ENCODE data around the gene CDHR3.
"Not testable (repeated sequence)": the region's sequence is repeated elsewhere in the genome, so short reads cannot be mapped to it uniquely, and the experiment has no call there.

Gene CDHR3, protein sequence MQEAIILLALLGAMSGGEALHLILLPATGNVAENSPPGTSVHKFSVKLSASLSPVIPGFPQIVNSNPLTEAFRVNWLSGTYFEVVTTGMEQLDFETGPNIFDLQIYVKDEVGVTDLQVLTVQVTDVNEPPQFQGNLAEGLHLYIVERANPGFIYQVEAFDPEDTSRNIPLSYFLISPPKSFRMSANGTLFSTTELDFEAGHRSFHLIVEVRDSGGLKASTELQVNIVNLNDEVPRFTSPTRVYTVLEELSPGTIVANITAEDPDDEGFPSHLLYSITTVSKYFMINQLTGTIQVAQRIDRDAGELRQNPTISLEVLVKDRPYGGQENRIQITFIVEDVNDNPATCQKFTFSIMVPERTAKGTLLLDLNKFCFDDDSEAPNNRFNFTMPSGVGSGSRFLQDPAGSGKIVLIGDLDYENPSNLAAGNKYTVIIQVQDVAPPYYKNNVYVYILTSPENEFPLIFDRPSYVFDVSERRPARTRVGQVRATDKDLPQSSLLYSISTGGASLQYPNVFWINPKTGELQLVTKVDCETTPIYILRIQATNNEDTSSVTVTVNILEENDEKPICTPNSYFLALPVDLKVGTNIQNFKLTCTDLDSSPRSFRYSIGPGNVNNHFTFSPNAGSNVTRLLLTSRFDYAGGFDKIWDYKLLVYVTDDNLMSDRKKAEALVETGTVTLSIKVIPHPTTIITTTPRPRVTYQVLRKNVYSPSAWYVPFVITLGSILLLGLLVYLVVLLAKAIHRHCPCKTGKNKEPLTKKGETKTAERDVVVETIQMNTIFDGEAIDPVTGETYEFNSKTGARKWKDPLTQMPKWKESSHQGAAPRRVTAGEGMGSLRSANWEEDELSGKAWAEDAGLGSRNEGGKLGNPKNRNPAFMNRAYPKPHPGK

DNA sequence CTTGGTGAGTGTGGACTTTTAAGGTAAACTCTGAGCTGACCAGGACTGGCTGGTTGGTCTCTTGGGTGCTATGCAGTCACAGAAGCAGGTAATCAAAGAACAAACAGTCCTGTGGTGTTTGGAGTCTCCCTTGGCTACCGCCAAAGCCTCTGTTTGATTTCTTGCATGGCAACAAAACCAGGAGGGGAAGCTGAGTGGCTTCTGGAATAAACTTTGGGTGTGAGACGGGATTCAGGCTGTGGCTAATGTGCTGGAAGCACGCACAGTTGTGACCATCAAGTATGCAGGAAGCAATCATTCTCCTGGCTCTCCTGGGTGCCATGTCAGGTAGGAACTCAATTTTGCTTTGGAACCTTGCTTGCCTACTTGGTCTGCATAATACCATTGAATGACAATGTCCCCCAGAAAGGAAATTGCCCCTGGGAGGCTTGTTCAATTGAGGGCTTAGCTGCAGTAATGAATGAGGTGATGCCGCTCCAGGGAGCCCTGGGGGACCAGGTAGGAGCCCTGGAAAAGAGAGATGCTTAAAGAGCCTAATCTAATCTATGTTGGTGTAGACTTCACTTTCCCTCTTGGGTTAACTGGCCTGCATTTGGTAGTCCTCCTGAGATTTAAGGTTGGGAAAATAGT lies at the start of gene CDHR3:
TSS of gene CDHR3 (plus strand) at position 227 of the 630 bp plus-strand sequence. CDS start at position 282, 55 bp downstream.
- DNase-seq: no peak

DNA sequence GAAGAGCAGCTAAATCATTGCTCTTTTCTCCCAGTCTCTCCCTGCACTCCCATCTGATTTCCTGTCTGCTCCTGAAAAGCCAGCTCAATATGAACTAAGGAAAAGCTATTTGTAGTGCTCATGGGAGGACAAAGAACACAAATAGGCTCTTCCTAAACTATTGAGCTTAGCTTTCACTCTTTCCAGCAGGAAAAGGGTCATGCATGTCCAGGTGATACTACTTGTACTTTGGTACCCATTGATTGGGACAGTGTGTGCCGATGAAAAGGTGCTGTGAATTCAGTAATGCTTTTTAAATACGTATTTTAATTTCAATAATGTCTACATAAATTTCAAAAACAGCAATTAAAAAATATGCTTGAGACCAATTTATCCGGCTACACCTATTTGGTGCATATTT lies 49.1 kb upstream of the CDHR3 start:
- no peak for DNase-seq

DNA sequence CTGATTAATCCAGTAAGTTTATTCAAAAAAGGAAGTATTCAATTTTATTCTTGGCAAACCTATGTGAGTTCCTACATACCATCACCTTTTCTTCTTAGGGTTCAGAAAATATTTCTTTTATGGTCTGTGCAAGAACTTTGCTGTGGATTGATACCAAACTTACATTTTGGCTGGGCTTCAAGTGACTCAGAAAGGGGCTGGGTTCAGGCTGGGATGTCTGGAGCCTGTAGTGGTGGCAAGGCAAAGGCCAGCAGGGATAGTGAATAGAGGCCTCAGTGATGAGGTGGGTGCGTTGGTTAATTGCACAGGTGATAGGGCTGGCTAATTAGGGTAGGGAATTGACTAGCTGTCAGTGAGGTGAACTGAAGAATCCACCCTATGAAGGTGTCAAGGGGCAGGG lies 46.5 kb upstream of the CDHR3 start:
- DNase-seq: no peak

DNA sequence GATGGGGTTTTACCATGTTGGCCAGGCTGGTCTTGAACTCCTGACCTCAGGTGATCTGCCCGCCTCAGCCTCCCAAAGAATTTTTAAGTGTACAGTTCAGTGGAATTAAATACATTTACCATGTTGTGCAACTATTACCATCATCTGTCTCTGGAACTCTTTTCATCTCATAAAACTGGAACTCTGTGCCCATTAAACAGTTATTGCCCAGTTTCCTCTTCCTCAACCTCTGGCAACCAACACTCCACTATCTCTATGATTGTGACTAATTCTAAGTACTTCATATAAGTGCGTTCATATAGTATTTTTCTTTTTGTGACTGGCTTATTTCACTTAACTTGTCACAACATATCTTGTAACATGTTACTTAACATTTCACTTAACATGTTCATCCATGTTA lies 45.4 kb upstream of the CDHR3 start:
- no peak for DNase-seq

DNA sequence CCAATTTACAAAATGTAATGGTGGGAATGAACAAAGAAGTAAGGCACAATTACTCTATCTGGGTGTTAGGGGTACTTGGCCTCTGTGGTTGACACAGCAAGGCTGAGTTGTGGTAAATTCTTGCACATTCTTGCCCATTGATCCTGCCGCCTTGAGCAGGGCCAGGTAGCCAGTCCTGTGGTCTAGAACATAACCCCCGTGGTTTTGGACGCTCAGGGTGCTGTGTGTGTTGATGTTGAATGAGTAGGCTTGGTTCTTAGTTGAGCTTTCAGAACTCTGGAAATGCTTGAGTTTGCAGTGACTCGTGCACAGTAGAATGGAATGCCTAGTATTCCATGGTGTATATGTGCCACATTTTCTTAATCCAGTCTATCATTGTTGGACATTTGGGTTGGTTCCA lies 42.3 kb upstream of the CDHR3 start:
- no peak for DNase-seq

DNA sequence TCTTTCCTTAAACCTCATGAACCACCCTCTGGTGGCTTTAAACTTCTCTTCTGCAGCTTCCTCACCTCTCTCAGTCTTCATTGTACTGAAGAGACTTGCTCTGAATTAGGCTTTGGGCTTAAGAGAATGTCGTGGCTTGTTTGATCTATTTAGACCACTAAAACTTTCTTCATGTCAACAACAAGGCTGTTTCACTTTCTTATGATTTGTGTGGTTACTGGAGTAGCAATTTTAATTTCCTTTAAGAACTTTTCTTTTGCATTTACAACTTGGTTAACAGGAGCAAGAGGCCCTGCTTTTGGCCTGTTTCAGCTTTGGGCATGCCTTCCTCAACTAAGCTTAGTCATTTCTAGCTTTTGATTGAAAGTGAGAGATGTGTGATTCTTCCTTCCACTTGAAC lies 38.1 kb upstream of the CDHR3 start:
- DNase-seq: no peak

DNA sequence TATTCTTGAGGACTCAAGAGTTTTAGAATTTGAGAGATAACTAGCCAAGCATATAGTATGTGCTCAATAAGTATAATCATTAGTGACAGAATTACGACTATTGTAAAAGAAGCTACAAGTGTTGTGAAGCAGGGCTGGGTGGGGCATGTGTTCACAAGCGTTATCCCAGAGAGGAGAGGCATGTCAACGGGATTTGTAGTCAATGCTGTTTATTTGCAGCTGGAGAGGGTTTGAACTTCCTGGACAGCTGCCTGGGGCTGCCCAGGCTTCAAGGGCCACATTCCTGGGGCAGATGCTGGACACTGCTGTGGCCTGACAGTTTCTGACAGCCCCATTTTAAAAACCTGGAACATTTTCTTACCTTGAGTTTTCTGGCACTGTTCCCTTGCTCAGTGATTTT lies 36.9 kb upstream of the CDHR3 start:
- DNase-seq: no peak

DNA sequence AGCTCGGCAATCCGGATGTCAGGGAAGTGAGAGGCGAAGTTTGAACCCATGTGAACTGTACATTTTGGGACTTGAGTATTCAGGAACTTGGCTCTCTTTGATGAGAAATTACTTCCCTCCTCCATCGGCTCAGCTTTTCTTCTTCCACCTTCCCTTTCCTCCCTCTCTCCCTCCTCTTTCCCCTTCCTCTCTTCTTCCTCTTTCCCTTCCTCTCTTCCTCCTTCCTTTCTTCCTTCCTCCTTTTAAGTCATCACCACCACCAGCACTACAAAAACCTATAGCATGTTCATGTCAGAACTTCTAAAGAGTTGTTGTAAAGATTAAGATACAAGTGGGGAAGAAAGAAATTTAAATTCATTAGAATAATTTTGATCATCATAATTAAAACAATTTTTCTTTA lies 31.9 kb upstream of the CDHR3 start:
- no peak for DNase-seq

DNA sequence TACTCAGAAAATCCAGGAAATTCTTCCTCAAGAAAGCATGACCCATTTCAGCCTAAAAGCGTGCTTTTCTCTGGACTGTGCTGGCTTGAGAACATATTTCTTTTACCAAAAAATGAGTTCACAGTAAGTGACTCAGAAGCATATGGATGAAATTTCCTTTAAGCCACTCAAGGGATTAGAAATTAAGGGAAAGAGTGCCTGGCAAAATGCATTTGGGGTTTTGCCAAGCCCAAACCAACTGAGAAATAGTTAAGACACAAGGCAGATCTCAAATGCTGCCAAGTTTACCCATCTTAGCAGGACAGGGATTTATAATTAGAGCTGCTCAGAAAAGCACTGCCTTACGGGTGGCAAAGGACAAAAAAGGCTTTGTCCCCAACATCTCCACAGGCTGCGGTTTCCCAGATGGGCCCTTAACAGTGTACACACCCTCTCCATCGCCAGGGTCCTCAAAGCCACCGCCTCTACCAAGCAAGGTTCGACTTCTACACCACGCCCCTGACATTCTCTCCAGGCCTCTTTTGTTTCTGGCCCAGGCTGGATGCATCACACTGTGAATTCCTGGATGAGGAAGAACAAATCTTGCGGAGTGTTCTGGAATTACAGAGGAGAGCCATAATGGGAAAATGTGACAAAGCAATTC lies 30.1 kb upstream of the CDHR3 start:
- no peak for DNase-seq

DNA sequence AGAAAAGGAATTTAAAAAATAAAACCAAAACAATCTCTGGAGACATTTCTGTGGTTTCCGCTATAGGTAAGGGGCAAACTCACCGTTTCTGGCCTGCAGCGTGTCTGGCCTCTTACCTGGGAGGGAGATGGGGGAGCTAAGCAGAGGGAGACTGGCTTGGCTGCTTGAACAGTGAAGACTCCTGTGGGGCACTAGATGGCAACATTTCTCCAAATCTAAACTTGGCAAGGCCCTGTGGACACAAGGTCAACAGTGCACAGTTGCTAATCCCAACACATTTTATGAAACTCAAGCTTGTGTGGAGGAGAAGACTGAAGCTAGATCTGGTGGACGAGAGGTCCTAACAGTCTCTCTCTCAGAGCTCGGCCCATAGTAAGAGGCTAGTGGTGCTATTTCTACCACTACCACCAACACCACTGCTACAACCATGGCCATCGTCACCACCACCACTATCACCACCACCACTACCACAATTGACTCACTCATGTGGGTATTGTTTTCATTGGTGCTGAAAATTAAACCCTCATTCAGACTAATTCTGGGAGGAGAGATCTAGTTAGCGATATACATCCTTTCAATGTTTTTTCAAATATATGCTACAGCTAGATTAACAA lies 28.4 kb upstream of the CDHR3 start:
- no peak for DNase-seq

DNA sequence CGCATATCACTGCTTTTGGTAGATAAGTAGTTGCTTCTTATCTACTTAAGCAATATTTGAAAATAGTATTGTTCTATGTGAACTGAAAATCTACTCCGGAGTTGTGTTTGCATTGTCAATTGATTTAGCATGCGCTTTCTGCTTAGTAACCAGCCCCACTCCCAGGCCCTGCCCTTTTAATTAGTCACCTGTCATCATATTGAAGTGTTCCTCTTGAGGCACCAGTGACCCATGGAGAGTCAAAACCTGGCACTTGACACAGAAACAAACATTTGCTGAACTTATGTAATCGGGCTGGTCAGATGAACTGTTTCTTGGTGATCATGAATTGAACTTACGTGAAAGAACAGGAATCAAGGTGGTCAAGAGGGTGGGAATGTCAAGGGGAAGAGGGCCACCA lies 27.8 kb upstream of the CDHR3 start:
- no peak for DNase-seq

DNA sequence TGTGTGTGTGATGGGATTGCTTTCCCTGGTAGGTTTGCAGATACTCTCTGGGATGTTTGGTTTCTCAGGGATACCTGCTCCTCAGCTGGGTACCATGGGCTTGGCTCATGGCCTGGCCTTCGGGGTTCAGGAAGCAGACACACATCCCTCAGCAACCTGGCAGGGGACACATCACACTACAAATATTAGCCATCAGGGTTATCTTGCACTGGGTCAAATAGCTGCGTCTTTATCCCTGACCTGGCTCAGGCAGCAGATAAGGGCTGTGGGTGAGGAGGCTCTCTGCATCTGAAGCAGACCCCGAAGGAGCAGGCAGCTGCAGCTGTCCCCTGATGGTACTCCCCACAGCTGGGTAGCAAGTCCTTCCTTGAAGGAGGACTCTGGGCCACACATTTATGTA lies 25.7 kb upstream of the CDHR3 start:
- no peak for DNase-seq

DNA sequence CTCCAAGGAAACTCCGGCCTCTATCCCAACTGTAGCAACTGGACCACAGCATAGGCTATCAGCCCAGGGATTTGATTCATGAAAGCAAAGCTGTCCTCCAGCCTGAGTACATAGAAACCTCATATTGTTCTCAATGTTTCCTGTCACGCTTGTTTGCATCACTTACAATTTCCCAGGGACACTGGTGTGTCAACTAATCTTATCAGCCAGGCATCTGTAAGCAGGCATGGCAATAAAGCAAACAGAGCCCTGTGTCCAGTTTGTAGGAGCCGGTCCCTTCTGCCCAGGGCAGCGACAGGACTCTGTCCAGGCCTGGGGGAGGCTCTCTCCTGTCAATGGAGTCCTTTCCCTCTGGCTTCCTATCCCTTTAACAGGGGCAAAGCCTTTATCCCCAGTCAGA lies 23.0 kb upstream of the CDHR3 start:
- no peak for DNase-seq

DNA sequence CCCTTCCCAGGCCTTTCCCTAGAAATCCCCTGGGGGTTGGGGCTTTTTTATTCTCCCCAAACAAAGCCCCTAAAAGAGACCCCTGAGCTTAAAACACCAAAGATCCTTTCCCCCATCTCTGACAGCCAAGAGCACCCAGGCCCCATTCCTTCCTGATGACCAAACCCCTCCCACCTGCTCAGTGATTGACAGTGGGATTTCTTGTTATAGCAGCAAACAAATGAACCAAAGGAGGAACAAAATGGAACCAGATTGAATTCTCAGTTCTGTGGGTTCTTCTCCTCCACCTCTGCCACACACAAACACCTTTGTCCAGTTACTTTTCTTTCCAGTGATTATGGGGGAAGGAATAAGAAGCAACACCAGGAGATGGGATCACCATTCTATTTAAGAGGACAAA lies 21.5 kb upstream of the CDHR3 start:
- DNase-seq: no peak

DNA sequence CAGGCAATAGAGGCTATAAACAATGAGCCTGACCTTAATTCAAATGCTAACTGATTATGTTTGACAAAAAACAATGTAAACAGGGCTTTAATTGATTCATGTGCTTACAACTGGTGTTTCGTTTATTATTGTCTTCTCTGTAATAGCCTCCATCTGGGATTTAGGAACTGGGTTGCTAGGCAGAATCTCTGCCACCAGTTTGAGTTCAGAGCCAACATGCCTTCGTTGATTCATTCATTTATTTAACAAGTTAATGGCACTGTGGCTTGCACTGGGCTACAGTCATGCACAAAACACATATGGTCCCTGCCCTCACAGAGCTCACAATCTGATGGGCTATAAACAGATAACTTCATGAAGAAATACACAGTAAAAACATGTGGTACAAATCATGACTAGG lies 19.6 kb upstream of the CDHR3 start:
- DNase-seq: no peak

DNA sequence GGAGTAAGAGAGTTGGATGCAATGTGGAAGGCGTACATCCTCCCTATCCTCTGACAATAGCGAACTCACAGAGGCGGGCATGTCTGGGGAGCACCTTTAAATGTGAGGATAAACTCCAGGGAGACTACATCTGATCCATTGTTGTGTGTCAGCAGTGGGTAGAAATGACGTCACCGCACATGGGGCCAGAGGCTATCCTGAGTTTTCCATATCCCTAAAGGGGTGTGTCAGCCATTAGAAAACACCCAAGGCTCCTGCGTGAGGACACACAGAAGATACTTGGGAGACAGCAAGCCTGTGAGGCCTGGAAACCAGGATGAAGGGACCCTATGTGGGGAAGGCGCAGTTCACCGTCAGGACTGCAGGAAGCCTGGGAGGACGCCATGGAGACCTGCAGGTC lies 17.2 kb upstream of the CDHR3 start:
- no peak for DNase-seq

DNA sequence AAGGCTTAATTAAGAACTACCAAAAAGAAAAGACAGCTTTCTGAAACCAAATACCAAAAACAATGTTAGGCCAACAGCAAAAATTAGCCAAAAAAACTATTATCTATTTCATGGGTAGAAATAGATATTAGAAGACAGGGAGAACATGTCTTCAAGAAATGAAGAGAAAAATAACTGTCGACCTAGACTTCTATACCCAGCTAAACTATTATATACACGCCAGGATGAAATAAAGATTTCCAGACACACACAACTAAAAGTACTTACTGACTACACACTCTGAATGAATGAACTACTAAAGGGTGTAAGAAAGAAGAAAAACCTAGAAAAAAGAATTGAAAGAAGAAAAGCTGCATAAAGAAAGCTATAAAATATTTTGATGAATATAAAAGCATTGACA lies 11.5 kb upstream of the CDHR3 start:
- DNase-seq: no peak

DNA sequence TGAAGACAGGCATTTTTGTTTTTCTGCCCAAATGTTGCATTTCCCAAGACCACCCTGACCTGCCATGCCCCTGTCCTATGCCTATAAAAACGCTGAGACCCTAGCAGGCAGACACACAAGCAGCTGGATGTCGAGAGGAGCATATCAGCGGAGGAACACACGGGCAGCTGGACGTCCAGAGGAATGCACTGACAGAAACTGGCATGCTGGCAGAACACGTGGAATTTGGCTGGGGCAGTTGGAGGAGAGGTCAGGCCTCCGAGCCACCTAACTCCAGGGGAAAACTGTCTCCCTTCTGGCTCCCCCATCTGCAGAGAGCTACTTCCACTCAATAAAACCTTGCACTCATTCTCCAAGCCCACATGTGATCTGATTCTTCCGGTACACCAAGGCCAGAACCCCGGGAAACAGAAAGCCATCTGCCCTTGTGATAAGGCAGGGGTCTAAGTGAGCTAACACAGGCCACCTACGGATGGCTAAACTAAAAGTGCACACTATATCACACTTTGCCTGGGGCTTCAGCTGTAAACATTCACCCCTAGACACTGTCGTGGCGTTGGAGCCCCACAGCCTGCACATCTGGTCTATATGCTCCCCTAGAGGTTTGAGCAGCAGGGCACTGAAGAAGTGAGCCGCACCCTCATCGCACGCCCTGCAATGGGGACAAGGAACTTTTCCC lies 10.0 kb upstream of the CDHR3 start:
- no peak for DNase-seq

DNA sequence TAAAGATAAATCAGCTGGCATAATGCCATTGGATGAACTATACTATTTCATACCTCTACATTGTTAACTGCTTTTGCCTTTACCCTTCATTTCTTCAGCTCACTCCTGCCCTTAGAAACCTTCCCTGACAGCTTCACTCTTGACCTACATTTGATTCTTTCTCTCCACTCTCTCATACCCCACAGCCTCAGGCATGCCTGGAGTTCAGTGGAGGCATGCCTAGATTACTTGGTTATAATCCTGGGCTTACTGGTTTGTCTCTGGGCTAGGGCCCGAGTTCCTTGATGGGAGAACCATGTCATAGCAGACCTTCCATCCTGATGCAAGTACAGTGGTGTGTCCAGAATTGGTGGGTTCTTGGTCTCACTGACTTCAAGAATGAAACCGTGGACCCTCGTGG lies 8.4 kb upstream of the CDHR3 start:
- no peak for DNase-seq

DNA sequence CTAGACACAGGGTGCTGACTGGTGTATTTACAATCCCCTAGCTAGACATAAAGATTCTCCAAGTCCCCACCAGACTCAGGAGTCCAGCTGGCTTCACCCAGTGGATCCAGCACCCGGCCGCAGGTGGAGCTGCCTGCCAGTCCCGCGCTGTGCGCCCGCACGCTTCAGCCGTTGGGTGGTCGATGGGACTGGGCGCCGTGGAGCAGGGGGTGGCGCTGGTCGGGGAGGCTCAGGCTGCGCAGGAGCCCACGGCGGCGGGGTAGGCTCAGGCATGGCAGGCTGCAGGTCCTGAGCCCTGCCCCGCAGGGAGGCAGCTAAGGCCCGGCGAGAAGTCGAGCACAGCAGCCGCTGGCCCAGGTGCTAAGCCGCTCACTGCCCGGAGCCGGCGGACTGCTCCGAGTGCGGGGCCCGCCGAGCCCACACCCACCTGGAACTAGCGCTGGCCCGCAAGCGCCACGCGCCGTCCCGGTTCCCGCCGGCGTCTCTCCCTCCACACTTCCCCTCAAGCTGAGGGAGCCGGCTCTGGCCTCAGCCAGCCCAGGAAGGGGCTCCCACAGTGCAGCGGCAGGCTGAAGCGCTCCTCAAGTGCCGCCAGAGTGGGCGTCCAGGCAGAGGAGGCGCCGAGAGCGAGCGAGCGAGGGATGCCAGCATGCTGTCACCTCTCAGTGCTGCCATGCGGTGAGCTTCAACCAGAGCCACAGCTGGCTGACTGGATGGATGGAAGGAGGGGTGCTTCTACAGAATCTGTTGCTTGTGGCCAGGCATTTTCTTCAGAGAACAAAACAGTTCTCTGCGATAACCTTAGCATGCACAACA lies 7.2 kb upstream of the CDHR3 start:
- not testable (repeated sequence) for DNase-seq

DNA sequence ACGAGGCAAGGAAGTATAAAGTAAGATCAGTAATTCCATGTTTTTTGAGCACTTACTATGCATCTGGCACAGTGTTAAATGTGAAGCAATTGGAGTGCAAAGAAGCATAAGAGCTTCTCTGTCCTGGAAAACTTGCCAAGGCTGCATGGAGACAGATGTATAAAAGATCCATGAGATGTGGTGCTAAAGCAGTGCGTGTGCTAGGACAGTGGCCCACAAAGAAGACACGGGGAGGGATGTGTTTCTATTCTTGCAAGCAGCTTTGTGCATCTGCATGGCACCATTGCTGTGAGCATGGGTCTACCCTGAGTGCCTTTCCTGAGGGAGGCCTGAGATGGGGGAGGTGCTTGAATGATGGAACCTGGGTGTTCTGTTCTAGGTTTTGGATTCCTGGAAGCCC lies 5.1 kb upstream of the CDHR3 start:
- no peak for DNase-seq

All from activated CD4-positive, alpha-beta T cell treated with anti-CD3 and anti-CD28 coated beads for 1 hour (primary cell).